ENCODE data around the gene SPIN4.
"Not testable (repeated sequence)": the region's sequence is repeated elsewhere in the genome, so short reads cannot be mapped to it uniquely, and the experiment has no call there.

Gene SPIN4

GRCh38 chrX:63350941-63351616 is at the start of gene SPIN4:
TSS of gene SPIN4 (minus strand) at chrX:63351332. CDS start at chrX:63350819, 513 bp downstream.
- DNase-seq, result peak; percentile 94 to 96

DNA sequence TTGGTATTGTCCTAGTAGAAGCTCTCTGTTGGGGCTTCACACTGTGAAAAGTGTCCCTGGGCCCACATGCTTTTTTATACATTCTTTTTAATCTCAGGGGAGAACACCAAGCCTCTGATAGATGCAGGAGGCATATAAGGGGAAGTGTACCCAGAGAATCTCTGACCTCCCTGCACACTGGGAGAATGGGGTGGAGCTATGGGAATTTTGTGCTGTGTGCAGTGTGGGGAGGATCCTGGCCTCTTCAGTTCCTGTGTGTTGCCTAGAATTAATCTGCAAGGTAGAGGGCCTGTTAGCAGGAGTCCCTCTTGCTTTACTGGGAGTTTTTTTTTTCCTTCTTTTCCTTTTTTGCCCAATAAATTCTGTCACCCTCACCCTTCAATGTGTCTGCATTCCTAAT is 49.2 kb upstream of the SPIN4 start:
- DNase-seq, result no peak

- no peak for DNase-seq
These were observed 43.7 kb upstream of the SPIN4 start for GRCh38 chrX:63394872-63395271.

DNA sequence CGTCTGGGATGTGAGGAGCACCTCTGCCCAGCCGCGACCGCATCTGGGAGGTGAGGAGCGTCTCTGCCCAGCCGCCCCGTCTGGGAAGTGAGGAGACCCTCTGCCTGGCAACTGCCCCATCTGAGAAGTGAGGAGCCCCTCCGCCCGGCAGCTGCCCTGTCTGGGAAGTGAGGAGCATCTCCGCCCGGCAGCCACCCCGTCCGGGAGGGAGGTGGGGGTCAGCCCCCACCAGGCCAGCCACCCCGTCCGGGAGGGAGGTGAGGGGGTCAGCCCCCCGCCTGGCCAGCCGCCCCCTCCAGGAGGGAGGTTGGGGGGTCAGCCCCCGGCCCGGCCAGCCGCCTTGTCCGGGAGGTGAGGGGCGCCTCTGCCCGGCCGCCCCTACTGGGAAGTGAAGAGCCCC is 42.0 kb upstream of the SPIN4 start:
- not testable (repeated sequence) for DNase-seq

- no peak for DNase-seq
These were observed 36.3 kb upstream of the SPIN4 start for GRCh38 chrX:63387411-63387810.

- not testable (repeated sequence) for DNase-seq
These were observed 33.1 kb upstream of the SPIN4 start for GRCh38 chrX:63384263-63384662.

- DNase-seq, result not testable (repeated sequence)
These were observed 21.9 kb upstream of the SPIN4 start for GRCh38 chrX:63373012-63373411.

DNA sequence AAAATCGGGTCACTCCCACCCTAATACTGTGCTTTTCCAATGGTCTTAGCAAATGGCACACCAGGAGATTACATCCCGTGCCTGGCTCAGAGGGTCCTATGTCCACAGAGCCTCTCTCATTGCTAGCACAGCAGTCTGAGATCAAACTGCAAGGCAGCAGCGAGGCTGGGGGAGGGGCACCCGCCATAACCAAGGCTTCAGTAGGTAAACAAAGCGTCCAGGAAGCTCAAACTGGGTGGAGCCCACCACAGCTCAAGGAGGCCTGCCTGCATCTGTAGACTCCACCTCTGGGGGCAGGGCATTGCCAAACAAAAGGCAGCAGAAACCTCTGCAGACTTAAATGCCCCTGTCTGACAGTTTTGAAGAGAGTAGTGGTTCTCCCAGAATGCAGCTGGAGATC is 16.6 kb upstream of the SPIN4 start:
- DNase-seq, result not testable (repeated sequence)

DNA sequence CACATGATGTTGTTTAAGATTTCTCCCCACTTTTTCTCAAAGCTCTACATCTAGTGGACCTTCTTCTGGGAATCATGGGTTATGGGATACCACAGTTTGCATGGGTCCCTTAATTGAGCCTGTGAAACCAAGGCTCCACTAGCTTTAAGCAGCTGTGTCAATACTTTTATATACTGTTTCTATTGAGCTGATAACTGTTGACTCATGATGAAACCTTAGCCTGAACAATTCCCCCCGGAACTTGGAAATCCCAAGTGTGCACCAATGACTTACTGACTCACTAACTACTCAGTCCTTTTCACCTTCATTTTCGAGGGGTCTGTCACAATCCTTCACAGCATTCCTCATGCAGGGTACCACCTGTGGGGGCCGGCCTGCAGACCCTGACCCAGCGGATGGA is 12.7 kb upstream of the SPIN4 start:
- no peak for DNase-seq

- no peak for DNase-seq
These were observed 10.4 kb upstream of the SPIN4 start for GRCh38 chrX:63361494-63361893.

- no peak for DNase-seq
These were observed 3.4 kb upstream of the SPIN4 start for GRCh38 chrX:63354484-63354883.

- peak; percentile 51 to 71 for DNase-seq
These were observed 661 bp downstream of the SPIN4 start for GRCh38 chrX:63350465-63350877.

- DNase-seq, result peak; percentile 31 to 60
These were observed 1.8 kb downstream of the SPIN4 start for GRCh38 chrX:63349307-63349706.

DNA sequence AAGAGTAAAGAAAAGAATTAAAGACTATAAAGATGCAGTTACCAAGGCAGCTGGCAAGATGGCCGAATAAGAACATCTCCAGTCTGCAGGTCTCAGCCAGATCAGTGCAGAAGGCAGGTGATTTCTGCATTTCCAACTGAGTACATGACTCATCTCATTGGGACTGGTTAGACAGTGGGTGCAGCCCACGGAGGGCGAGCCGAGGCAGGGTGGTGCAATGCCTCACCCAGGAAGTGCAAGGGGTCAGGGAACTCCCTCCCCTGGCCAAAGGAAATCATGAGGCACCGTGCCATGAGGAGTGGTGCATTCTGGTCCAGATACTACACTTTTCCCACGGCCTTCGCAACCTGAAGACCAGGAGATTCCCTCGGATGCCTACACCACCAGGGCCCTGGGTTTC is 20.5 kb downstream of the SPIN4 start:
- no peak for DNase-seq

- DNase-seq, result no peak
These were observed 23.3 kb downstream of the SPIN4 start for GRCh38 chrX:63327788-63328187.

- DNase-seq, result no peak
These were observed 51.5 kb downstream of the SPIN4 start for GRCh38 chrX:63299596-63299995.
